ENCODE measurements around the gene SPOP.
"Not testable (repeated sequence)": the region's sequence is repeated elsewhere in the genome, so short reads cannot be mapped to it uniquely, and the experiment has no call there.

Gene SPOP

GRCh38 chr17:49677933-49678847, at the start of gene SPOP:
Gene SPOP (minus strand): TSS chr17:49678097. CDS start chr17:49622810, 55,287 bp downstream.
- peak; percentile 99 for DNase-seq

- no peak for DNase-seq
These were observed 49.5 kb upstream of the SPOP start for GRCh38 chr17:49727380-49727779.

- DNase-seq = no peak
These were observed 47.7 kb upstream of the SPOP start for GRCh38 chr17:49725452-49726130.

- DNase-seq = not testable (repeated sequence)
These were observed 46.7 kb upstream of the SPOP start for GRCh38 chr17:49724552-49724951.

- no peak for DNase-seq
These were observed 45.5 kb upstream of the SPOP start for GRCh38 chr17:49723423-49723822.

- no peak for DNase-seq
These were observed 44.2 kb upstream of the SPOP start for GRCh38 chr17:49722066-49722465.

GRCh38 chr17:49717371-49717861, 39.5 kb upstream of the SPOP start:
- no peak for DNase-seq

- no peak for DNase-seq
These were observed 38.9 kb upstream of the SPOP start for GRCh38 chr17:49716668-49717364.

- DNase-seq = no peak
These were observed 37.9 kb upstream of the SPOP start for GRCh38 chr17:49715717-49716279.

- DNase-seq = no peak
These were observed 37.3 kb upstream of the SPOP start for GRCh38 chr17:49715216-49715615.

GRCh38 chr17:49708515-49709183, 30.8 kb upstream of the SPOP start:
- DNase-seq = no peak

- peak; percentile 98 for DNase-seq
These were observed 30.0 kb upstream of the SPOP start, which contains the start of gene SLC35B1 for GRCh38 chr17:49707608-49708514. Gene SLC35B1 (minus strand): TSS chr17:49707964. CDS start chr17:49707833, 131 bp downstream.

- DNase-seq = no peak
These were observed 29.3 kb upstream of the SPOP start for GRCh38 chr17:49707246-49707607.

- DNase-seq = no peak
These were observed 27.4 kb upstream of the SPOP start for GRCh38 chr17:49705254-49705653.

- DNase-seq = peak; percentile 24
These were observed 25.8 kb upstream of the SPOP start for GRCh38 chr17:49703557-49704277.

GRCh38 chr17:49700960-49701359, 23.1 kb upstream of the SPOP start:
- no peak for DNase-seq

- no peak for DNase-seq
These were observed 22.2 kb upstream of the SPOP start for GRCh38 chr17:49699966-49700575.

- DNase-seq = no peak
These were observed 20.1 kb upstream of the SPOP start for GRCh38 chr17:49698005-49698404.

GRCh38 chr17:49696233-49696761, 18.4 kb upstream of the SPOP start:
- DNase-seq = peak; percentile 76

Data from GDM1 (cell line).